AG10803 (cell line): Measurements from ENCODE around the gene ZNF69.

Source experiments
- DNase-seq: peaks from one replicate; pipeline ENCODE4 v3.0.0; 2010; ENCODE audit warnings: low read depth
- H3K4me3 ChIP-seq: 2 replicates; pipeline ENCODE4 v1.5.1; 2011; ENCODE audit warnings: mild to moderate bottlenecking, low read length, control low read depth
- CTCF ChIP-seq: conservative IDR thresholded peaks from 2 replicates; pipeline ENCODE4 v1.5.1; 2011; ENCODE audit warnings: mild to moderate bottlenecking, low read length, control low read depth, inconsistent platforms

ZNF69 gene

DNA sequence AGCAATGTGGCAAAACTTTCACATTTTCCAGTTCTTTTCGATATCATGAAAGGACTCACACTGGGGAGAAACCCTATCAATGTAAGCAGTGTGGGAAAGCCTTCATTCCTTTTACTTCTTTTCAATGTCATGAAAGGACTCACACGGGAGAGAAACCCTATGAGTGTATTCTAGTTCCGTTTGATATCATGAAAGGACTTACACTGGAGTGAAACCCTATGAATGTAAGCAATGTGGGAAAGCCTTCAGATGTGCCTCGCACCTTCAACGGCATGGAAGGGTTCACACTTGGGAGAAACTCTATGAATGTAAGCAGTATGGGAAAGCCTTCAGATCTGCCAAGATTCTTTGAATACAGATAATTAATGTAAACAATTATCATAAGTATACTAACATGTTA, 62.7 kb downstream of the ZNF69 start:
- no peak overlapping the region for H3K4me3 ChIP-seq
- no peak for TF ChIP-seq CTCF
- DNase-seq = no peak
